Activated CD8-positive, alpha-beta memory T cell treated with anti-CD3 and anti-CD28 coated beads for 24 hours (primary cell): ENCODE measurements around the gene EGFLAM.

Source experiments
- DNase-seq: peaks from one replicate; pipeline ENCODE4 v3.0.0-alpha.2; 2020

The EGFLAM gene

GRCh38 chr5:38483805-38484398, 225.5 kb downstream of the EGFLAM start:
- no peak for DNase-seq

DNA sequence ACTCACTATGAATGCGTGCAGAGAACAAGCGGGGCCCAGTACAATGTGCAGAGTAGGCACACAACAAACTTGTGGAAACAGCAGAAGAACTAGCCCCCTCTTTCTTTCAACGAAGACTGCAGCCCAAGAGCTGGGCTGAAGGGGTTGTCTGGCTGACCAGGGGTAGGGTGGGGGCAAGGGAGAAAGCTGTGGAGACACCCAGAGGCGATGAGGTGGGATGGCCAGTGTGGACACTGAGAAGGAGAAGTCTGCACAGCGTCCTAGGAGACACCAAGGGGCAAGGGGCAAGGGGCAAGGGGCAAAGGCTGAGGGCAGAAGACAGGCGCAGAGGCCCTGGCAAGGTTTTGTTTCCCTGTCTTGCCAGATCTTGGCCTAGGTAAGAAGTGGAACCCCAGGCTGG, 235.8 kb downstream of the EGFLAM start:
- no peak for DNase-seq

DNA sequence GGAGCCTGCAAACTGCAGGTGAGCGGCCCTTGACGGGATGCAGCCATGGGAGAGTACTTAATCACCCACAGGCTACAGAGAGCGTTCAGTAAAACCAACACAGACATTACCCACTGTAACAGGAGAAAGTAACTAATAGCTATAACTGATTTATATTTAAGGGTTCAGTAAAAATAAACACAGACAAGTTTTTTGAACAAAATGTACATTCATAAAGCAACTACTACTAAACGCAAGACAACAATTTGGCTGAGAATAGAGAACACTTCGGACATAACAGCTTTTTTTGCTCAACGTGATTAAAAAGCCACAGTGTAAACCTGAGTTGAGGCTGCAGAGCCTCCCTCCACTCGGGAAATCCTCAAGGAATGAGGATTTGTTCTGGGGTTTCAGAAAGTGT, 236.4 kb downstream of the EGFLAM start:
- DNase-seq = no peak

DNA sequence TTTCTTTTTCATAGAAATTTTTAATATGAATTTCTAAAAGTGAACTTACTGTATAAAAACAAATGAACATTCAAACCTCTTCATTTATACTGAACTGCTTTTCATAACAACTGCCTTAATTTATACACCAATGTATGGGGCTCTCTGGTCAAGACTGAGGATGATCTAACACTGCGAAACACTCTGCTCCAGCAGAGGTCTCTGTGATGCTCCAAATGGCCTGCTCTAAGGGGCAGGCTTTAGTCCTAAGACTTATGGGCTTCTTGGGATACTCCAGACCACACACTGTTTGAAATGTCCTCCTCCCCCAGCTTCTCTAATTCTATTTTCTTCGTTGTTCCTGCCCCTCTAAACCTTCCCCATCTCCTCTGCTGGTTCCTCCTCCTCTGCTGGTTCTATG, 239.6 kb downstream of the EGFLAM start:
- DNase-seq = no peak

DNA sequence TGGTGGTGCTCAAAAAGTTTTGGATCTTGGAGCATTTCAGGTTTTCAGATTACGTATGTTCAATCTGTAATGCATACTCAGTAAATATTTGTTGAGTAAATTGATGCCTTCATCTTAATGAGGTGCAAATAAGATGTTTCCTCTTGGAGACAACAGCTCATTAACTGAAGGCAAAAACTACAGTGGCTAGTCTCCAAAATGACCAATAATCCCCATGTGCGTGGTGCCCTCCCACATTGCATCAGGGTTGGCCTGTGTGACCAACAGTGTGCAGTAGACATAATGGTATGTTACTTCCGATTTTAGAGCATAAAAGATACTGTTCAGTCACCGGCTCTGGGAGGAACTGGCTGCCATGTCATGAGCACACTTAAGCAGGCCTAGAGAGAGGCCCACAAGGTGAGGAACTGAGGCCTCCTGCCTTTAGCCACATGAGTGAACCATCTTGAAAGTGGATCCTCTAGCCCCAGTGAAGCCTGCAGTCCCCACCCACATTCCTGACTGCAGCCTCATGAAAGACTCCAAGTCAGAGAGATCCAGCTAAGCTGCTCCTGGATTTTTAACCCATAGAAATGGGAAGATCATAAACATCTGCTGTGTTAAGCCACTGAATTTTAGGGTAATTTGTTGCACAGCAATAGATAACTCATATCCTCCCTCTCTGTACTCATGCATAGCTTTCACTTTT, 242.4 kb downstream of the EGFLAM start:
- DNase-seq = no peak

DNA sequence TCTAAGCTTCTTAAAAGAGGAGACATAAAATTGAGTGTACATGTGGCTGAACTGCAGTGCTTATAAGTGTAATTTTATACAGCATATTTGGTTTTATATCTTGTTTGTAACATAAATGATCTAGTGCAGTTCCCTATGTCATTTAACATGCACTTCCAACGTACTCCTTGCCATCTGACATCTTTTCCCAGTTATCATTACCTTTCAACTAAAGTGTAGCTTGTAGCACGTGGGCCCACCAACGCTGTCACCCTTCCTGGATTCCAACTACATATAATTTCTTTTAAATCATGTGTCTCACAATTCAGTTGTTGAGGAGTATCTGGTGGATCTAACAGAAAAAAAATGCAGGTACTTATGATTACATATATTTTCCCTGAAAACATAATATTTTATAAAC, 247.9 kb downstream of the EGFLAM start:
- DNase-seq = no peak

DNA sequence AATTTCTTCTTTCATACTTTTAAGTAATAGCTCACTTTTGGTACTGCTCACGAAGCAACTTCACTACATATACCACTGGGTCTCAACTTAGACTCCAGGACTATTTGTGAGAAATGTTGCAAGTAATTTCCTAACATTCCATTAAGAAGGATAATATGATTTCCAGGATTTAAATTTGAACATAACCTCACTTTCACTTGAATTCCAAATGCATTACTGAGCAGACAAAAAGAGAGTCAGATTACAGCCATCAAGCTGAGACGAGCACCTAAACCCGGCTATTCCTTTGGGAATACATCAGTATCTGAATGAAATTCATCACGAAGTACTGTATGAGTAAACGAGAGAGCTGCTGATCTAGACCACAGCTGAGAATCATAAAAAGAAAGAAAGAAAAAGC, 250.8 kb downstream of the EGFLAM start:
- no peak for DNase-seq
